ENCODE results near the gene LARGE1. TPM values are rescaled to one million over a fixed set of nuclear protein-coding genes. Genes with fewer than 3 reads are reported as not detected.

The LARGE1 gene
- total RNA-seq, 1 experiment from 2014 or later: 5.2 TPM

DNA sequence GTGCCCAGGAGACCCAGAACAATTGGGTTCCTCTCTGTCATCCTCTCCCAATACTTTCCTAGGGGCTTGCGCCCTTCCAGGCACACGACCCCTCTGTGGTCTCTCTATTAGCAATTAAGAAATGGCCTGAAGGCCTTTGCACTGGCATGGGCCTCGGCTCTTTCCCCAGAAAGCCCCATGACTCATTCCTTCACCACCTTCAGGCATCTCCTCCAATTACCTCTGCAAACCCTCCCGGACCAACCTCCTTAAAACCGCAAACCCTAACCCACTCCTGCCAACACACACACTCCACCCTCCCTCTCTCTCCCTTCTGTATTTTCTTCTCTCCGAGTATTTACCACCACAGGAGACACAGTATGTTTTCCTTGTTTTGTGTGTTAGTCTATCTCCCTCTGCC, 36.7 kb downstream of the LARGE1 start:
- CTCF ChIA-PET: no interaction called here
- POLR2A ChIA-PET: no interaction called here
- BruUV-seq (replicated peaks): no TSS peak
- peak; percentile 45 for DNase-seq (ENCODE audit: unreplicated experiment)
- H3K27me3 Mint-ChIP-seq (ENCODE audit: insufficient read depth, unreplicated experiment): no peaks in the 10 kb centered on the region
- TF ChIP-seq, protein P1, sequence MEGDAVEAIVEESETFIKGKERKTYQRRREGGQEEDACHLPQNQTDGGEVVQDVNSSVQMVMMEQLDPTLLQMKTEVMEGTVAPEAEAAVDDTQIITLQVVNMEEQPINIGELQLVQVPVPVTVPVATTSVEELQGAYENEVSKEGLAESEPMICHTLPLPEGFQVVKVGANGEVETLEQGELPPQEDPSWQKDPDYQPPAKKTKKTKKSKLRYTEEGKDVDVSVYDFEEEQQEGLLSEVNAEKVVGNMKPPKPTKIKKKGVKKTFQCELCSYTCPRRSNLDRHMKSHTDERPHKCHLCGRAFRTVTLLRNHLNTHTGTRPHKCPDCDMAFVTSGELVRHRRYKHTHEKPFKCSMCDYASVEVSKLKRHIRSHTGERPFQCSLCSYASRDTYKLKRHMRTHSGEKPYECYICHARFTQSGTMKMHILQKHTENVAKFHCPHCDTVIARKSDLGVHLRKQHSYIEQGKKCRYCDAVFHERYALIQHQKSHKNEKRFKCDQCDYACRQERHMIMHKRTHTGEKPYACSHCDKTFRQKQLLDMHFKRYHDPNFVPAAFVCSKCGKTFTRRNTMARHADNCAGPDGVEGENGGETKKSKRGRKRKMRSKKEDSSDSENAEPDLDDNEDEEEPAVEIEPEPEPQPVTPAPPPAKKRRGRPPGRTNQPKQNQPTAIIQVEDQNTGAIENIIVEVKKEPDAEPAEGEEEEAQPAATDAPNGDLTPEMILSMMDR (IDR thresholded peaks at IDR 0.05; ENCODE audit: unreplicated experiment): no peak
- no peak overlapping the region for H3K4me3 Mint-ChIP-seq (ENCODE audit: unreplicated experiment)
- peaks cover 18% of the 10 kb centered on the region for H3K4me1 Mint-ChIP-seq (ENCODE audit: insufficient read depth, unreplicated experiment)
- H3K36me3 Mint-ChIP-seq (ENCODE audit: insufficient read depth, unreplicated experiment): no peaks in the 10 kb centered on the region
- H3K9me3 Mint-ChIP-seq (ENCODE audit: unreplicated experiment): no peaks in the 10 kb centered on the region
- intact Hi-C loops (cut with micrococcal nuclease): loop anchor here (1.0 kb wide), 1 partner anchor 38 kb away; no protein-coding TSS in a partner anchor
- H3K27ac Mint-ChIP-seq (ENCODE audit: low read depth, unreplicated experiment): peak overlapping the region; percentile 2

DNA sequence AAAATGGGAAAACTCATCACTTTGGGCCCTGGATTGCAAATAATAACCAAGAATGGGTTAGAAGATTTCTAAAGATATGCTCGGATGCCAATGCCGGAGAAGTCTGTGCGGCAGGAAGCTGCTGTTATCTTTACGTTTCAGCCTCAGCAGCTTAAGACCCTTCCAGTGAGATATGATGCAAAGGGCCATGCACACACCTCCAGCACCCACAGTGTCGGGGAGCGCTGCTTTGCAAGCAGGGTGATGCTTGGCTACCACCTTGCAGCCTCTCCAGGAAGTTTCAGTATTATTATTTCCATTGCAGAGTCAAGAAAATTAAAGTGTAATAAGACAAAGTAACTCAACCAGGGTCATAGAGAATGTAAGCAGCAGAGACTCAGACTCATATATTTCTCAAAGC, 37.3 kb downstream of the LARGE1 start:
- BruUV-seq (replicated peaks): no TSS peak
- CTCF ChIA-PET: interaction anchor here (0.6 kb wide), 1 partner anchor 196 kb away, joined by 3 read pairs; no protein-coding TSS in a partner anchor
- Mint-ChIP-seq H3K27ac (ENCODE audit: low read depth, unreplicated experiment) (peak overlapping the region; percentile 2), H3K36me3 (ENCODE audit: insufficient read depth, unreplicated experiment) (no peaks in the 10 kb centered on the region), H3K4me1 (ENCODE audit: insufficient read depth, unreplicated experiment) (peaks cover 18% of the 10 kb centered on the region), H3K4me3 (ENCODE audit: unreplicated experiment) (no peak overlapping the region), H3K9me3 (ENCODE audit: unreplicated experiment) (no peaks in the 10 kb centered on the region), H3K27me3 (ENCODE audit: insufficient read depth, unreplicated experiment) (no peaks in the 10 kb centered on the region)
- intact Hi-C loops (cut with micrococcal nuclease): loop anchor here (1.0 kb wide), 1 partner anchor 38 kb away; no protein-coding TSS in a partner anchor
- no peak for DNase-seq (ENCODE audit: unreplicated experiment)
- TF ChIP-seq, protein P1 (IDR thresholded peaks at IDR 0.05; ENCODE audit: unreplicated experiment): no peak
- POLR2A ChIA-PET: no interaction called here

DNA sequence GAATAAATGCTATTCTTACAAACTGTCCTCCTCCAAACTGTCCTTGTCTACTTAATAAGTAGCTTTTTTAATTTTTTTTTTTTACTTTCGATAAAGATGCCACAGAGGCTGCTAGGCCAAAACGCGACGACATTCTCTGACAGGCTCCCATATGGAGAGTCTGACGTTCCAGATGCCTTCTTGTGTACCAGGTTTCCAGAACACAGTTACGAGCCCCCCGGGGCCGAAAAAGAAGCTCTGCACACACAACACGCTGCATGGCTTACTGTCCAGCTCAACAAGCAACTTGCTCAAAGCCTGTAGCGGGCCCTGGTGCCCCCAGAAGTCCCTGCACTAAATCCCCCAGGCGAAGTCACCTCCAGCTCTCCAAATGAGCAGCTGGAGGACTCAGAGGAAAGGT, 39.3 kb downstream of the LARGE1 start:
- POLR2A ChIA-PET: no interaction called here
- no TSS peak for BruUV-seq (replicated peaks)
- Mint-ChIP-seq H3K27me3 (ENCODE audit: insufficient read depth, unreplicated experiment) (no peaks in the 10 kb centered on the region), H3K36me3 (ENCODE audit: insufficient read depth, unreplicated experiment) (no peaks in the 10 kb centered on the region), H3K27ac (ENCODE audit: low read depth, unreplicated experiment) (no peak overlapping the region), H3K4me1 (ENCODE audit: insufficient read depth, unreplicated experiment) (peaks cover 18% of the 10 kb centered on the region), H3K9me3 (ENCODE audit: unreplicated experiment) (no peaks in the 10 kb centered on the region), H3K4me3 (ENCODE audit: unreplicated experiment) (no peak overlapping the region)
- TF ChIP-seq, protein P1 (IDR thresholded peaks at IDR 0.05; ENCODE audit: unreplicated experiment): no peak
- CTCF ChIA-PET: interaction anchor here (0.6 kb wide), 2 partner anchors 38 to 105 kb away, joined by 3 read pairs; no protein-coding TSS in a partner anchor
- intact Hi-C loops (cut with micrococcal nuclease): no loop called here
- no peak for DNase-seq (ENCODE audit: unreplicated experiment)

DNA sequence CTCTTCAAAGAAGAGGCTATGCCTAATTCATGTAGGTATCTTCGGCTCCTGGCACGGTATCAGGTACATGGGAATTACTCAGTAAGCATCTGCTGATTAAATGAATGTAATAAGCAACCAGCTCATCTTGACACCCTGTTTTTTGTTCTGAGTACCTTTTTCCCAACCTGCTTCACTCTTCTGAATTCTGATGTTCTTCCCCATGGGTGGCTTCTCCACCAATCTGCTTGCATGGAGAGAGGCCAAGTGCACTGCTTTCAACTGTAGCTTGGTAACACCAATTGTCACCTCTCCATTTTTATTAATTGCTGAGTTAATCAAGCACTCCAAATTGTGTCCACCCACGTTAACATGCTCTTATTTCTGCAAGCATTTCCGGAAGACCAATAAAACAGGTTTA, 40.5 kb downstream of the LARGE1 start:
- H3K27ac Mint-ChIP-seq (ENCODE audit: low read depth, unreplicated experiment): no peak overlapping the region
- H3K4me3 Mint-ChIP-seq (ENCODE audit: unreplicated experiment): no peak overlapping the region
- TF ChIP-seq, protein P1 (IDR thresholded peaks at IDR 0.05; ENCODE audit: unreplicated experiment): no peak
- intact Hi-C loops (cut with micrococcal nuclease): no loop called here
- no peaks in the 10 kb centered on the region for H3K27me3 Mint-ChIP-seq (ENCODE audit: insufficient read depth, unreplicated experiment)
- BruUV-seq (replicated peaks): no TSS peak
- H3K4me1 Mint-ChIP-seq (ENCODE audit: insufficient read depth, unreplicated experiment): peaks cover 18% of the 10 kb centered on the region
- CTCF ChIA-PET: interaction anchor here (1.3 kb wide), 1 partner anchor 11 kb away, joined by 3 read pairs; no protein-coding TSS in a partner anchor
- DNase-seq (ENCODE audit: unreplicated experiment): no peak
- no peaks in the 10 kb centered on the region for H3K9me3 Mint-ChIP-seq (ENCODE audit: unreplicated experiment)
- POLR2A ChIA-PET: interaction anchor here (0.6 kb wide), 1 partner anchor 162 kb away, joined by 3 read pairs; no protein-coding TSS in a partner anchor
- H3K36me3 Mint-ChIP-seq (ENCODE audit: insufficient read depth, unreplicated experiment): no peaks in the 10 kb centered on the region

Measured in MCF 10A (cell line).